Neural crest cell (in vitro differentiated cells): ENCODE data around the gene CHCHD6. TPM values are rescaled to one million over a fixed set of nuclear protein-coding genes. Genes with fewer than 3 reads are reported as not detected.

Experiments used
- DNase-seq: peaks from one replicate; pipeline ENCODE4 v3.0.0; 2021; ENCODE audit warnings: low read depth, mixed read lengths, low spot score
- H3K27ac Mint-ChIP-seq: one replicate; pipeline ENCODE4 v1.8.0; 2021; ENCODE audit warnings: mild to moderate bottlenecking, mixed read lengths; ENCODE audit not compliant: unreplicated experiment
- H3K27me3 Mint-ChIP-seq: 2 replicates; pipeline ENCODE4 v1.8.0; 2021; ENCODE audit warnings: low read depth, mild to moderate bottlenecking, mixed read lengths
- H3K36me3 Mint-ChIP-seq: 2 replicates; pipeline ENCODE4 v1.8.0; 2021; ENCODE audit warnings: low read depth, mild to moderate bottlenecking, mixed read lengths
- H3K4me1 Mint-ChIP-seq: 2 replicates; pipeline ENCODE4 v1.8.0; 2021; ENCODE audit warnings: mixed read lengths
- H3K4me3 Mint-ChIP-seq: one replicate; pipeline ENCODE4 v1.8.0; 2021; ENCODE audit warnings: mild to moderate bottlenecking, mixed read lengths
- H3K9me3 Mint-ChIP-seq: 2 replicates; pipeline ENCODE4 v1.8.0; 2021; ENCODE audit warnings: mixed read lengths
- CTCF ChIP-seq: fragments of 200-600 bp; sonication (generic); conservative IDR thresholded peaks from 2 replicates; pipeline ENCODE4 v1.5.0; 2021; ENCODE audit warnings: antibody characterized with exemption, mild to moderate bottlenecking
- total RNA-seq: library from RNA; stranded (reverse); gene quantifications from 2 replicates; pipeline ENCODE4 v1.2.1, GENCODE V29; 2021

Gene CHCHD6
- total RNA-seq, 1 donor from 2014 or later: 32.9 TPM

DNA sequence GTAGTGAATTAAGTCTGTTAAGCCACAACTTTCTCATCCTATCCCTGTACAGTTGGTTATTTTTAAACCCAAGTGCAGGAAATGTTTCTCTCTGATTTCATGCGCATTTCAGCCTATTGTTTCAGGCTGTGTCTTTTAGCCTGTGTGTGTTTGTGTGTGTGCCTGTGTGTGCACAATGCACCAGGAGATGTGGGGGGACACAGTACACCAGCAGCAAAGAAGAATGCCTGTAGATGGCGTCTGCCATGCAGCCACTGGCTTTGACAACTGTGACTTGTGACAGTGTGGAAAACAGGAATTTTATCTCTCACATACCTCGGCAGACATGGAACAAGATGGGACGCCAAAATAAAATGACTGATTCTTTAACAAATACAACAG is 235.3 kb downstream of the CHCHD6 start:
- Mint-ChIP-seq H3K27ac (peak overlapping the region; percentile 85), H3K9me3 (no peaks in the 10 kb centered on the region), H3K4me1 (peaks cover 18% of the 10 kb centered on the region), H3K27me3 (no peaks in the 10 kb centered on the region), H3K36me3 (no peaks in the 10 kb centered on the region), H3K4me3 (no peak overlapping the region)
- TF ChIP-seq CTCF: peak; percentile 25
- DNase-seq: no peak

GRCh38 chr3:126939733-126940132 is 235.7 kb downstream of the CHCHD6 start:
- no peaks in the 10 kb centered on the region for H3K27me3 Mint-ChIP-seq
- H3K27ac Mint-ChIP-seq: no peak overlapping the region
- peaks cover 18% of the 10 kb centered on the region for H3K4me1 Mint-ChIP-seq
- H3K9me3 Mint-ChIP-seq: no peaks in the 10 kb centered on the region
- no peak overlapping the region for H3K4me3 Mint-ChIP-seq
- DNase-seq: no peak
- H3K36me3 Mint-ChIP-seq: no peaks in the 10 kb centered on the region
- no peak for TF ChIP-seq CTCF

DNA sequence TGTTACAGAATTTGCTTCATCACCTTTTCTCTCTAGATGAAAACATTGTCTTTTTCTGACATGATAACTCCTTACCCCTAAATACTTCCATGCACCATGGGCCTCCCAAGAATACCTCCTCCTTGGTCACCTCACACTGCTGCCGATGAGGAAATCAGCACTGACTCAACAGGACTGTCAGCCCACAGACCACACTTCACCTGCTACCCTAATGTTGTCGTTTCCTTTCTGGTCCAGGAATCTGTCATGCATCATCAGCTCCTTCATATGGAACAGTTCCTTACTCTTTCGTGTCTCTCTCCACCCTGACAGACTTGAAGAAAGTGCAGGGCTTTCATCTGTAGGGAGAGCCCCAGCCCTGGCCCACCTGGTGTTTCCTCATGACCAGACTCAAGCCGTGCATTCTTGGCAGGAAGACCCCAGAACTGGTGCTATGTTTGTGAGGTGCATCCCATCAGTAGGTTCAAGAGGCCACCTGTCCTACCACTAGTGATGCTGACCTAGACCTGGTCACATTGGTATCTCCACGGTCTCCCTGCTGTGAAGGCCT is 237.8 kb downstream of the CHCHD6 start:
- Mint-ChIP-seq H3K27ac (no peak overlapping the region), H3K4me1 (peaks cover 19% of the 10 kb centered on the region), H3K36me3 (no peaks in the 10 kb centered on the region), H3K27me3 (no peaks in the 10 kb centered on the region), H3K9me3 (no peaks in the 10 kb centered on the region), H3K4me3 (no peak overlapping the region)
- DNase-seq: no peak
- no peak for TF ChIP-seq CTCF

- Mint-ChIP-seq H3K9me3 (no peaks in the 10 kb centered on the region), H3K27me3 (no peaks in the 10 kb centered on the region), H3K4me3 (no peak overlapping the region), H3K27ac (peak overlapping the region; percentile 52), H3K36me3 (no peaks in the 10 kb centered on the region), H3K4me1 (peaks cover 16% of the 10 kb centered on the region)
- no peak for DNase-seq
- no peak for TF ChIP-seq CTCF
These were observed 240.3 kb downstream of the CHCHD6 start for GRCh38 chr3:126944089-126944965.

- no peak for TF ChIP-seq CTCF
- Mint-ChIP-seq H3K9me3 (no peaks in the 10 kb centered on the region), H3K4me3 (no peak overlapping the region), H3K4me1 (peaks cover 14% of the 10 kb centered on the region), H3K36me3 (no peaks in the 10 kb centered on the region), H3K27ac (no peak overlapping the region), H3K27me3 (no peaks in the 10 kb centered on the region)
- DNase-seq: no peak
These were observed 241.2 kb downstream of the CHCHD6 start for GRCh38 chr3:126945171-126945721.
